Epithelial cell of umbilical artery (primary cell): ENCODE measurements around the gene BMF. TPM values are rescaled to one million over a fixed set of nuclear protein-coding genes. Genes with fewer than 3 reads are reported as not detected.

Experiments used
- total RNA-seq: library from RNA; depleted of rRNA; stranded (reverse); fragments of >200 nt; gene quantifications from 2 replicates; pipeline ENCODE4 v1.2.3, GENCODE V29; 2014

BMF gene, protein sequence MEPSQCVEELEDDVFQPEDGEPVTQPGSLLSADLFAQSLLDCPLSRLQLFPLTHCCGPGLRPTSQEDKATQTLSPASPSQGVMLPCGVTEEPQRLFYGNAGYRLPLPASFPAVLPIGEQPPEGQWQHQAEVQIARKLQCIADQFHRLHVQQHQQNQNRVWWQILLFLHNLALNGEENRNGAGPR
- 2.6 and 7.6 TPM in 2 replicates for total RNA-seq

DNA sequence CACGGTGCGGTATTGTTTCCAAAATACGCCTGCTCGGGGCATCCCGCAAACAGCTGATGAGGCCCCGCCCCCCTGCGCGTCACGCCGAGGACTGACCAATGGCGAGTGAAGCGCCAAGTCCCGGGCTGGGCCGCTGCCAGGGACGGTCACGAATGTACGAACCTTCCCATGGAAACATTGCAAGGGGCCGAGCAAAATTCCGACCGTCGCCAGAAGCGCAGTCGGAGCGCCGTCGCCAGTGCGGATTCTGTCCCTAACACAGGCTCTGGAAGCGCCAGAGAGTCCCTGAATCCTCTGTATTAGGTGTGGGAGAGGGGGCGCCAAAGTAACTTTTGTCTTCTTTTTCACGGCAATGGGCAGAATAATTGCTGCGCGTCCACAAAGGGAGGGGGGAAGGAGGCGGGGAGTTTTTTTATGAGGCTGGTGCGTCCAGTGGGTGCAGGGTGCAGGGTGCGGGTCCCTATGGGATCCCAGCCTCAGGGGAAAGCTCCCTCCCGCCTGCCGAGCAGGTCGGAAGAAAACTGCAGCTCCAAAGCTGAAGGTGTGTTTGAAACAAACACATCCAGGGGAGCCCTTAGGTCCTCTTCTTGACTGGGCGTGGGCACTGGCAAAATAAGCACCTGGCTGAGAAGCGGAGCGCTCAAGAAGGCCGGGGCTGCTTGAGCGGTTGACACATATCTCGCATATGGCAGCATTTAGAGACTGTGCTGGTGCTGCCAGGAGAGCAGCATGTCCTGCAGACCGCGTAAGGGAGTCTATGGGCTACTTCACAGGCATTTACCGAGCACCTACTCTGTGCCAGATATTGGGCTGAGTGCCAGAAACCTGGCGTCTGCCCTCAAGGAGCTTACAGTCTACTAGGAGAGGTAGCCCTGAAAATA, at the start of gene BMF:
TSS of gene BMF (minus strand) at position 25 of the 881 bp plus-strand sequence. CDS start 2,793 bp downstream, outside the sequence.

DNA sequence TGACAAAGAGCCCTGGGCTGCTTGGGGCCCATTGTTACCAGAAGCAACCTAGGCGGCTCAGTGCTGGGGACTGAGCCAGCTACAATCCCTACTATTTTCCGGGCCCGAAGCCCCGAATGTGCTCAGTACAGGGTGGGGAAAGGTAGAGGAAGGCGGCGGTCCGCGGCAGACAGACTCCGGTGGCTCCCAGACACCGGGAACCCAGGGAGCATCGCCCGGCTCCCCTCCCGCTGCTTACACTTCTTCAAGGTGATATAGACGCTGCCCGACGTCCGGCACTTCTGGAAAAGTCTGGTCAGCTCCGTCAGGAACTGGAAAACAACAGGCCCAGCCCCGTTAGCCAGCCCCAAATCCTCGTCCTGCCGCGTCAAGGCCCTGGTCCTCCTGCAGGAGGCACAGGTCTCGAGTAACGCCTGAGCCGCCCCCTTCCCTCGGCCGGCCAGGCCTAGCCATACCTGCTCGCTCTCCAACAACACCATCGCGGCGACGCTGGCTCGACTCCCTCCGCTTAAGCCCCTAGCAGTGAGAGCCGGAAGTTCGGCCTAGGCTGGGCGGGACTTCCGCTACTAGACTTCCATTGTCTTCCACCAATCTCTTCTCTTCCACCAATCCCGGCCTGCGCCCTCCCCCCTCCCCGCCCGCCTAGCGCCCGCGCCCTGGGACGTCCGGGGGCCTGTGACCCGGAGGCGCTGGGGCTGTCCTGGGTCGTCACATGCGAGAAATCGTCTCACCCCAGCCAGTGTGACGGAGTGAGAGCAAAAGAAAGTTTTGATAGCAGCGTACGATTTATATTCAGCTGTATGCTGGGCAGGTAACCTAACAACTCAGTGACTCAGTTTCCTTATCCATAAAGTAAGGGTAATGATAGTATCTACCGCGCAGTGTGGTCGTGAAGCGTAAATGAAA, 69.8 kb downstream of the BMF start, which contains the start of gene SRP14:
TSS of gene SRP14 (minus strand) at position 544 of the 906 bp plus-strand sequence. CDS start at position 479, 65 bp downstream.

Other genes with a start within 250 kb of the BMF start
- 48.0 and 48.1 TPM in 2 replicates for gene GPR176, start 188.6 kb downstream of the BMF start, total RNA-seq
- gene EIF2AK4, start 174.8 kb downstream of the BMF start, total RNA-seq = 42.2 and 54.1 TPM in 2 replicates
- gene SRP14, start 69.7 kb downstream of the BMF start, total RNA-seq = 212 and 340 TPM in 2 replicates
- 30.2 and 33.7 TPM in 2 replicates for gene BUB1B, start 52.2 kb upstream of the BMF start, total RNA-seq
- not detected in 2 replicates for gene PAK6, start 130.2 kb upstream of the BMF start, total RNA-seq
- gene ANKRD63, start 174.2 kb upstream of the BMF start, total RNA-seq = not detected in 2 replicates
- 3.9 and 7.8 TPM in 2 replicates for gene PLCB2, start 199.1 kb upstream of the BMF start, total RNA-seq
- gene INAFM2, start 214.8 kb upstream of the BMF start, total RNA-seq = 16.2 and 36.2 TPM in 2 replicates
- 19.5 and 28.4 TPM in 2 replicates for gene CCDC9B, start 232.1 kb upstream of the BMF start, total RNA-seq
- not detected in 2 replicates for gene PHGR1, start 242.2 kb upstream of the BMF start, total RNA-seq
- gene DISP2, start 249.3 kb upstream of the BMF start, total RNA-seq = under 0.01 and 0.15 TPM in 2 replicates